HG03558 (cell line): ENCODE results near the gene TMC5.

Source experiments
- ATAC-seq: cut with Tn5 transposase; IDR thresholded peaks from one replicate; pipeline ENCODE4 v1.9.1; 2021; ENCODE audit warnings: moderate number of reproducible peaks; ENCODE audit not compliant: unreplicated experiment; ENCODE audit errors: extremely low read depth

The TMC5 gene

GRCh38 chr16:19502395-19503131 is 84.9 kb downstream of the TMC5 start:
- no peak for ATAC-seq

GRCh38 chr16:19503461-19504075 is 85.9 kb downstream of the TMC5 start:
- no peak for ATAC-seq

GRCh38 chr16:19505600-19506303 is 88.1 kb downstream of the TMC5 start:
- ATAC-seq, result no peak

- ATAC-seq, result no peak
Observed at GRCh38 chr16:19506965-19507364, 89.3 kb downstream of the TMC5 start.

- no peak for ATAC-seq
Observed at GRCh38 chr16:19507867-19508266, 90.2 kb downstream of the TMC5 start.

GRCh38 chr16:19512297-19512696 is 94.6 kb downstream of the TMC5 start:
- ATAC-seq, result no peak

GRCh38 chr16:19513377-19514053 is 95.8 kb downstream of the TMC5 start:
- no peak for ATAC-seq

- no peak for ATAC-seq
Observed at GRCh38 chr16:19515757-19516156, 98.1 kb downstream of the TMC5 start.

GRCh38 chr16:19517424-19518089 is 99.9 kb downstream of the TMC5 start:
- no peak for ATAC-seq

GRCh38 chr16:19518388-19518787 is 100.7 kb downstream of the TMC5 start:
- ATAC-seq, result no peak

GRCh38 chr16:19520861-19521331 is 103.2 kb downstream of the TMC5 start:
- ATAC-seq, result no peak

- peak; percentile 52 for ATAC-seq
Observed at GRCh38 chr16:19521471-19522396, 104.1 kb downstream of the TMC5 start, which contains the start of gene GDE1. GDE1 (minus strand) TSS chr16:19522098; CDS start chr16:19521964, 134 bp downstream.

GRCh38 chr16:19522397-19522732 is 104.7 kb downstream of the TMC5 start:
- no peak for ATAC-seq

GRCh38 chr16:19522760-19523159 is 105.1 kb downstream of the TMC5 start:
- ATAC-seq, result no peak

- ATAC-seq, result no peak
Observed at GRCh38 chr16:19523184-19523558, 105.5 kb downstream of the TMC5 start.

- peak; percentile 39 for ATAC-seq
Observed at GRCh38 chr16:19523559-19524355, 106.1 kb downstream of the TMC5 start, which contains the start of gene CCP110. CCP110 (plus strand) TSS chr16:19523942; CDS start chr16:19527882, 3,940 bp downstream.

GRCh38 chr16:19524356-19524615 is 106.6 kb downstream of the TMC5 start:
- no peak for ATAC-seq

- no peak for ATAC-seq
Observed at GRCh38 chr16:19524616-19525384, 107.1 kb downstream of the TMC5 start.
